Gastroesophageal sphincter (tissue), 3 donors: ENCODE data around the gene SORL1-AS1.

Source experiments
- EP300 ChIP-seq: sonication (generic); formaldehyde crosslinking; IDR thresholded peaks from one replicate; pipeline ENCODE4 v1.6.1; 2017; ENCODE audit warnings: antibody characterized with exemption, mild to moderate bottlenecking
- POLR2A ChIP-seq, 2 donors: fragments of 450-650 bp; IDR thresholded peaks; one replicate each; pipeline ENCODE4 v1.6.1; 2017; ENCODE audit warnings: antibody characterized with exemption in 2 of 2, mild to moderate bottlenecking in 2 of 2, moderate library complexity in 1 of 2
- POLR2AphosphoS5 ChIP-seq: sonication (generic); formaldehyde crosslinking; IDR thresholded peaks from one replicate; pipeline ENCODE4 v1.6.1; 2017; ENCODE audit warnings: antibody characterized with exemption
- TF ChIP-seq, protein P1 (sequence below), 4 experiments: fragments of 200-600 bp in 2 of 4; fragments of 450-650 bp in 2 of 4; sonication (generic) in 1 of 4; IDR thresholded peaks; one replicate each; pipeline ENCODE4 v1.5.1; 2017 to 2019; ENCODE audit warnings: antibody characterized with exemption in 4 of 4, mild to moderate bottlenecking in 2 of 4, moderate library complexity in 2 of 4

DNA sequence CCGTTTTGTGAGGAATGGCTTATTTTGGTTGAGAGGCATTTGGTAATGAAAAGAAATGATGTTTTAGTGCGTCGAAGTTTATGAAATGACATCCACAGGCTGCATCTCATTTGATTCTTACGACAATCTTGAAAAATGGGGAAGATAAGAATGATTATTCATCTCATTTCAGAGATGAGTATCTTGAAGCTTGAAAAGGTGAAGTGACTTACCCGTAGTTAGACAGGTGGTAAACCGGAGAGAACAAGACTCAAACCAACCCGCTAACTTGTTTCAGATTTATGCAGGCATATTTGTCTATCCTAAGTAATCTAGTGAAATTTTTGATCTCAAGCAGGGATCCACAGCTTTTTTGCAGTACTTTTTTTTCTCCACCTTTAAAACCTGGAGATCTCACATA is 9.1 kb upstream of the SORL1-AS1 start:
- TF ChIP-seq, protein P1, sequence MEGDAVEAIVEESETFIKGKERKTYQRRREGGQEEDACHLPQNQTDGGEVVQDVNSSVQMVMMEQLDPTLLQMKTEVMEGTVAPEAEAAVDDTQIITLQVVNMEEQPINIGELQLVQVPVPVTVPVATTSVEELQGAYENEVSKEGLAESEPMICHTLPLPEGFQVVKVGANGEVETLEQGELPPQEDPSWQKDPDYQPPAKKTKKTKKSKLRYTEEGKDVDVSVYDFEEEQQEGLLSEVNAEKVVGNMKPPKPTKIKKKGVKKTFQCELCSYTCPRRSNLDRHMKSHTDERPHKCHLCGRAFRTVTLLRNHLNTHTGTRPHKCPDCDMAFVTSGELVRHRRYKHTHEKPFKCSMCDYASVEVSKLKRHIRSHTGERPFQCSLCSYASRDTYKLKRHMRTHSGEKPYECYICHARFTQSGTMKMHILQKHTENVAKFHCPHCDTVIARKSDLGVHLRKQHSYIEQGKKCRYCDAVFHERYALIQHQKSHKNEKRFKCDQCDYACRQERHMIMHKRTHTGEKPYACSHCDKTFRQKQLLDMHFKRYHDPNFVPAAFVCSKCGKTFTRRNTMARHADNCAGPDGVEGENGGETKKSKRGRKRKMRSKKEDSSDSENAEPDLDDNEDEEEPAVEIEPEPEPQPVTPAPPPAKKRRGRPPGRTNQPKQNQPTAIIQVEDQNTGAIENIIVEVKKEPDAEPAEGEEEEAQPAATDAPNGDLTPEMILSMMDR (IDR thresholded peaks at IDR 0.05) = no peak
- TF ChIP-seq POLR2A (IDR thresholded peaks at IDR 0.05) = no peak
- TF ChIP-seq EP300 = no peak
- no peak for TF ChIP-seq POLR2AphosphoS5
